HG03571 (cell line): ENCODE measurements around the gene IL15.
"Not testable (repeated sequence)": the region's sequence is repeated elsewhere in the genome, so short reads cannot be mapped to it uniquely, and the experiment has no call there.

Experiments
- ATAC-seq: cut with Tn5 transposase; IDR thresholded peaks from one replicate; pipeline ENCODE4 v1.9.1; 2021; ENCODE audit not compliant: unreplicated experiment

IL15 gene

GRCh38 chr4:141645611-141646340 is 9.4 kb downstream of the IL15 start:
- peak; percentile 46 for ATAC-seq

- no peak for ATAC-seq
Observed at GRCh38 chr4:141646969-141647368, 10.6 kb downstream of the IL15 start.

GRCh38 chr4:141647966-141648365 is 11.6 kb downstream of the IL15 start:
- no peak for ATAC-seq

- ATAC-seq, result no peak
Observed at GRCh38 chr4:141652161-141652778, 15.9 kb downstream of the IL15 start.

- no peak for ATAC-seq
Observed at GRCh38 chr4:141654098-141654497, 17.7 kb downstream of the IL15 start.

- ATAC-seq, result no peak
Observed at GRCh38 chr4:141656031-141656430, 19.6 kb downstream of the IL15 start.

GRCh38 chr4:141657550-141658250 is 21.3 kb downstream of the IL15 start:
- peak; percentile 12 for ATAC-seq

- peak; percentile 47 for ATAC-seq
Observed at GRCh38 chr4:141658309-141658708, 21.9 kb downstream of the IL15 start.

GRCh38 chr4:141659539-141659938 is 23.2 kb downstream of the IL15 start:
- ATAC-seq, result peak; percentile 40

- ATAC-seq, result no peak
Observed at GRCh38 chr4:141660880-141661279, 24.5 kb downstream of the IL15 start.

- ATAC-seq, result no peak
Observed at GRCh38 chr4:141668200-141668910, 32.0 kb downstream of the IL15 start.

- no peak for ATAC-seq
Observed at GRCh38 chr4:141669501-141669900, 33.1 kb downstream of the IL15 start.

- no peak for ATAC-seq
Observed at GRCh38 chr4:141675384-141675783, 39.0 kb downstream of the IL15 start.

GRCh38 chr4:141676087-141676670 is 39.8 kb downstream of the IL15 start:
- no peak for ATAC-seq

- ATAC-seq, result no peak
Observed at GRCh38 chr4:141680060-141680459, 43.7 kb downstream of the IL15 start.

GRCh38 chr4:141684785-141685184 is 48.4 kb downstream of the IL15 start:
- ATAC-seq, result no peak

GRCh38 chr4:141686146-141686775 is 49.9 kb downstream of the IL15 start:
- ATAC-seq, result no peak

- no peak for ATAC-seq
Observed at GRCh38 chr4:141686879-141687278, 50.5 kb downstream of the IL15 start.

GRCh38 chr4:141689726-141690296 is 53.4 kb downstream of the IL15 start:
- ATAC-seq, result not testable (repeated sequence)

GRCh38 chr4:141691247-141691646 is 54.9 kb downstream of the IL15 start:
- not testable (repeated sequence) for ATAC-seq
